Glomerular visceral epithelial cell (primary cell): ENCODE results near the gene EPC2.
A peak's percentile ranks its signal among the peaks of the same experiment; 100 is the strongest.
"Not testable (repeated sequence)": the region's sequence is repeated elsewhere in the genome, so short reads cannot be mapped to it uniquely, and the experiment has no call there.

Experiments
- DNase-seq: peaks from one replicate; pipeline ENCODE4 v3.0.0-alpha.2; 2016; ENCODE audit errors: extremely low spot score

Gene EPC2

DNA sequence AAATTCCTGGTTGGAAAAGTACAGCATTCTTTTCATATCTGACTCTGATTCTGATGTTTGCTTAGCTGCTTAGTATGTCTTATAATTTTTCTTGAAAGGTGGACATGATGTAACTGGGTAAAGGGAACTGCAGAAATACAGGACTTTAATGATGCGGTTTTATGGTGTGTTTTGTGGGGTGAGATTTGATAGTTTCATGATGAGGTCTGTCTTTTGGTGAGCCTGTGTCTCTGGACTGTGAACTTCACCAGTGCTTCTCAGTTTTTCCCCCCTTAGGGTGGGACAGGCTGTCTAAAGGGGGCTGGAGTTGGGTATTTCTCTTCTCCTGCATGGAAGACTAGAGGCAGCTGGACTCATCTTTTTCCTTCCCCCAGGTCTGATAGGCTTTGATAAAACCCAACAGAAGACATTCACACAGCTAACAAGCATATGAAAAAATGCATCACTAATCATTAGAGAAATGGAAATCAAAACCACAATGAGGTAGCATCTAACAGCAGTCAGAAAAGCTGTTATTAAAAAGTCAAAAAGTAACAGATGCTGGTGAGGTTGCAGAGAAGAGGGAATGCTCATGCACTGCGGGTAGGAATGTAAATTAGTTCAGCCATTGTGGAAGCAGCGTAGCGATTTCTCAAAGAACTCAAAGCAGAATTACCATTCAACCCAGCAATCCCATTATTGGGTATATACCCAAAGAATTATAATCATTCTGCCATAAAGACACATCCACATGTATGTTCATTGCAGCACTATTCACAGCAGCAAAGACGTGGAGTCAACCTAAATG is 77.6 kb downstream of the EPC2 start:
- DNase-seq, result no peak

DNA sequence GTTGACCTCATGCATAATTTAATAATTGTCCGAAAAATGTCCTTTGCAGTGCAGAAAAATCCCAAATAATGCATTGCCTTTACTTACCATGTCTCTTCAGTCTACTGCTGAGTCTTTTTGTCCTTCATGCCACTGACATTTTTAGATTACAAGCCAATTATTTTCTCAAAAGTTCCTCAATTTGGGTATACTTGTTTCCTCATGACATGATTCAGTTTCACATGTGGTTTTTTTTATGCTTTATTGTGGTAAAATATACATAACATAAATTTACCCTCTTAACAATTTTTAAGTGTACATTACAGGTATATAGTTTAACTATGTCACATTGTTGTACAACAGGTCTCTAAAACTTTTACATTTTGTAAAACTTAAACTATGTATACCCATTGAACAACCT is 81.0 kb downstream of the EPC2 start:
- DNase-seq, result no peak

DNA sequence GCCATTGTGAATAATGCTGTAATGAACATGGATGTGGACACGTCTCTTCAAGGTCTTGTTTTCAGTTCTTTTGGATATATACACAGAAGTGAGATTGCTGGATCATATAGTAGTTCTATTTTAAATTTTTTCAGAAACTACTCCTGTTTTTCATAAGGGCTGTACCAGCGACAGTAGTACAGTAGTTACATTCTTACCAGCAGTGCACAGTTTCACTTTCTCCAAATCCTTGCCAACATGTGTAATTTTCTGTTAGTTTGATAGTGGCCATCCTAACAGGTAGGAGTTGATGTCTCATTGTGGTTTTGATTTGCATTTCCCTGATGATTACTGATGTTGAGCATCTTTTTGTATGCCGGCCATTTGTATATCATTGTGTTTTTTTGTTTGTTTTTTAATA is 81.7 kb downstream of the EPC2 start:
- no peak for DNase-seq

DNA sequence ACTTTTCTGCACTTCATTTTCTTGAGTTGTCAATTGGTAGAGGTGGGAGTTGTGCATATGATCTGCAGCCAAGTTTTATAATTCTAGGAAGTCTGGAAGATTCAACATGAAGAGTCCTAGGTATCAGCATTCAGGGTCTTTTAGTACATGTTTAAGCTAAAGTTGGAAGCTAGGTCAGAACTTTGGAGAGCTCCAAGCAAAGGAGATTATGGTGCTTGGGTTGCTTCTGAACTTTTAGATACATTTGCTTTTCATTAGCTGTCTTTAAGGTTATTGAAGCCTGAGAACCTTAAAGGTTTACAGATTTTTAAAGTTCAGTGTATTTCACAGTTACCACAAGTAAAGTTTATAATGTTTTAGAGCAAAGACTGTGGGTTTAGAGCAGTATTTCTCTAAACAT is 85.5 kb downstream of the EPC2 start:
- DNase-seq, result no peak

DNA sequence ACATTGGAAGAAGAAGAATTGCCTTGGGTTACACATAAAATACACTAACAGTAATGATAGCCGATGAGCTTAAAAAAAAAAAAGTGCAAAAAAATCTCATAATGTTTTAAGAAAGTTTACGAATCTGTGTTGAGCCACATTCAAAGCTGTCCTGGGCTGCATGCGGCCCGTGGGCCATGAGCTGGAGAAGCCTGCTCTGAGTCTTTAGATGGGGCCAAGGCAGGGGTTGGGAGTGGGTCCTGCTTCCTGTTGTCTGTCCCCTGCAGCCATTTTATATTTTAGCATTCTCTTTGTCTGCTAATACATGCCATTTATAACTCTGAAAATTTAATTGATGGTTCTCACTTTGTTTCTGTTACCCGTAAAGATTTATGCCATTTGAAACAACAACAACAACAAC is 93.2 kb downstream of the EPC2 start:
- DNase-seq, result no peak

DNA sequence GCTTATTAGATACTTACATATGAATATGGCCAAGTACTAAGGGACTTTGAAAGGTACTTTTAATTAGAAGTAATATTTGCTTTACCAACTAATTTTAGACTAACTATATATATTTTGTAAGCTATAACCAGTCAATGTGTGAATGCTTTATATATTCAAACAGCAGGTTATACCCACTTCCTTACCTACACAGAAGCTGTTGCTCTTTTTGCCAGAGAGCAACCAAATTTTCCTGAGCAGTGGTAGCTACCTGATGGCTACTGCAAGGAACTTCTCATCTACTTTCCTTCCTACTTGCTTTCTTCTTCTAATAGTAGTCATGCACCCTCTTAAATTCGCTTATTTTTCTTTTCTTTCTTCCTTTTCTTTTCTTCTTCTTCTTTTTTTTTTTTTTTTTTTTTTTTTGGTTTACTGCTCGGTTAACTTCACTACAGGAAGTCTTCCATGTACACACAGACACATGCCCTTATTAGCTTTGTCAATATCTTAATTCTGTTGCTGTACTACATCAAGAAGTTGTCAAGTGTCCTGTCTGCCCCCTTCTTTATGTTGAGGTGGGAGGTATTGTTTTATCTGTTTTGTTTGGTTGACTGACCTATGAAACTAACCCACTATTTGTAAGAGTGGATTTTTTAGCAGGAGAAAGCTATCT is 95.0 kb downstream of the EPC2 start:
- DNase-seq, result no peak

DNA sequence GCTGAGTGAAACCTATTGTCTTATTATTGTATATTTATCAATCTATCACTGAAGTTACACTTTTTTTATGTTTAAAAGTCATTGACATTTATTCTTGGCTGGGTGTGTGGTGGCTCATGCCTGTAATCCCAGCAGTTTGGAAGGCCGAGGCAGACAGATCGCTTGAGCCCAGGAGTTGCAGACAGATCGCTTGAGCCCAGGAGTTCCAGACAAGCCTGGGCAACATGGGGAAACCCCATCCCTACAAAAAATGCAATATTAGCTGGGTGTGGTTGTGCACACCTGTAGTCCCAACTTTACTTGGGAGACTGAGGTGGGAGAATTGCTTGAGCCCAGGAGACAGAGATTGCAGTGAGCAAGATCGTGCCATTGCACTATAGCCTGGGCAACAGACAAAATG is 97.8 kb downstream of the EPC2 start:
- DNase-seq, result no peak

DNA sequence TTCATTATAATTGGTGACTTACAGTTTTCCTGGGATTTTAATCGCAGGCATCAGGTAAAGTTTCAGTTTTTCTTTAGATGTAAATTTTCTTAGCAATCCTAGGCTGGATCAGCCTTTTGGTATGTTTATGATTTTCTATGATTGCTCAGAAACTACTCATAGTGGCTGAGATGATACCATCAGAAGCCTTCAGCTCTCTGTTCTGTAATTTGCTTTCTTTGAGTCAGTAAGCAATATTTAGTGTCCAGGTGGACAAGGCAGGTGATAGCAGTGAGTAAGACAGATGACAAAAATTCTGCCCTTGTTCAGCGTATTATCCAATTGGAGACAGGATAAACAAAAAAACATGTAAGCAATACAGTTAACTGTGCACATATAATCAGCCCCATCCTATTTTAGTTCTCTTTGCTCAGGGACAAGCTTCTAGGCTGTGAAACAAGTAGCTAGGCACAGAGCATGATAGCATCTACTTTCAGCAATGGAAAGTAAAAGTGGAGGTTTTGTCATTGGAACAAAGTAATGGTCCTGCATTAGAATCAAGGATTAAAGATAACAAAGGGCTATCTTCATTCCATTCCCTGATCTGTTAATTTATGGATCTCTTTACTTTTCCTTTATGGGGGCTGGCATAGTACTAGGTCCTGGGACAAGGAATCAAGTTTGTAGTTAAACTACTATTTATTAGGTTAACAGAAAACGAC is 100.8 kb downstream of the EPC2 start:
- no peak for DNase-seq

DNA sequence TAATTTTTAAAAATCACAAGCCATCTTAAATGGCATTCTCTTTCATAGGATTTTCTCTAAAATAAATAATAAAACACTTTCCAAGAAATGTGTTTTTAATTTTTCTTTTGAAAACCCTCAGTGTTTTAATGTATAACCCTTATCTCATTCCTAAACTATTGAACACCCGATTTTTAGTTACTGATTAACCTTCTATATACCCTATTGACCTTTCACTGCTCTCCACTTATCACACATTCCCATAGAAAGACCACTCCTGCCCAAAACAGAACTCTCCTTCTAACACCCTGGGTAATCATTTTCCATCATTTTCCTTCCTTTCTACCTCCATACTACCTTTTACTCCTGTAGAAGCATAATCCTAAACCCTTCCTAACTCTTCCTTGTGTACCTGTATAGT is 102.4 kb downstream of the EPC2 start:
- DNase-seq, result no peak

DNA sequence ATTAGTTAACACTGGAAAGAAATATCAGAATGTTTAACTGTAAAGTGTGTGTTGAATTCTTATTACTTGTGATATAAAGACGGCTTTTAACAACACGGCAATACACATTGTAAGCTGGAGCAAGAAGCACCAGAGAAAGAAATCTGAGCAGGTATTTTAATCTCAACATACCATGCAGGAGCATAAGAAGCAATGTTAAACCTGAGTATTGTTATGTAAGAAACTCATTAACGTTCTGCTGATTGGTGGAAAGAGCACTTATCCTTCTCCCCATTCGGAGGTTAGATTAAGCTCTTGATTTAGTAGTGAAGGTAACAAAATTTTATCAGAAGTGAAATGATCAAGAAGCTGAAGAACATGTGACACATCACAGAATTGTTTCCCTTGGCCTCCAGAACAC is 107.4 kb downstream of the EPC2 start:
- DNase-seq, result no peak

DNA sequence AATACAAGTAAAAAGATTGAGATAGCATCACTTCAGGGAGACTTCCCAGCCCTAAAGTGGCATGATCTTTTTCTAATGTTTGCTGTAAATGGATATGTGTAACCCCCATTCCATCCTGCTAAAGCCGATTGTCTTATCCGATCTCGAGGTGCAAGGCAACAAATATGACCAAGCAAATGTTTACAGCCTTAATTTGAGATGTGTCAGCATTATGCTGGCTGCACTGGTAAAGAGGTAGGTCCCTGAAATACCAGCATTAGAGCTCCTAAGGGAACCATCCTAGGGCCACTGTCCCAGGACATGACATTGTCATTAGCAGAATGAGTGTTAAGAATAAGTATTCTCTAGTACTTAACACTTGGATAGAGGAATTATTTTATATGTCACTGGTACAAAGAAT is 108.4 kb downstream of the EPC2 start:
- DNase-seq, result no peak

DNA sequence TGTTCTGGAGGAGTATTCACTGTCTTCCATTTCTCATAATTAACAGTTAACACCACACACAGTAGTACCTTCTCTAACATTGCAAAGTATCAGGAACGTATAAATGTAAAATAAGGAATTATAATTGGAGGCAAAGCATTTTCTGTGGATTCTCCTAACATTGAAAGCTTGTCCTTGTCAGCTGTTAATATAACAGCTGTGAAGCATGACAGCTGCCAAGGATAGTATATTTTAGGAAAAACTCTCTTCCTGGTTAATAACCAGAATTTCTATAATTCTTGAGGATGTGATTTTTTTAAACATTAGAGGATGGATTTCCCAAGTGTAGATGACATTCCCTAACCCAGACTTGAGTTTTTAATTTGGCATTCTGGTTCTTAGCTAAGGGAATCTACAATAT is 110.3 kb downstream of the EPC2 start:
- DNase-seq, result no peak

DNA sequence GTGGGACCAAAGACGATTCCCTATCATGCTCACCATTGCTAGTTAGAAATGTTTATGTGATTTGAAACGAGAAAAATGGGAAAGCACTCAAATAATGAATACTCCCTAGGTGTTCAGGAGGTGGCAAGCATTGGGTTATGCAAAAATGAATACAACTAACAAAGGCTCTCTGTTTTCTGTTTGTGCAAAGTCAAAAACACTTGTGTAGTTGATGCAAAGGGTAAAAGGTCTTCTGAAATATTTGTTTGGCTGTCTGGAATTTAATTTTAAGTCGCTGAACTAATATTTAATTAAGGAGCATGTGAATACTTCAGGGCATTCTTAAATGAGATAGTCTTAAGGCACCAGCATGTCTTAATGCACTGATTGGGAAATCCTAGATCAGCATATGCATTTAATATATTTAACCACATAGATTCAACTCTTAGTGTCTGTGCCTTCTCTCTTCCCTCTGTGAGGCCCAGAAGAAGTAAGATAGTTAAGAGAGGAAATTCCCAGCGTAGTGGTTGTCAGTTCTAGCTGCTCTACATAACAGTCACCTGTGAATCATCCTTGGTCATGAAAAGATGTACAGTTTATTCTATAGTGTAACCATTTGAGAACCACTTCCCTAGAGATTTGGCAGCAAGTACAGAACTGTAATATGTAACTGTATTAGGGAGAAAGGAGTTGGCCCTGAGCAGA is 111.9 kb downstream of the EPC2 start:
- DNase-seq, result peak; percentile 54

DNA sequence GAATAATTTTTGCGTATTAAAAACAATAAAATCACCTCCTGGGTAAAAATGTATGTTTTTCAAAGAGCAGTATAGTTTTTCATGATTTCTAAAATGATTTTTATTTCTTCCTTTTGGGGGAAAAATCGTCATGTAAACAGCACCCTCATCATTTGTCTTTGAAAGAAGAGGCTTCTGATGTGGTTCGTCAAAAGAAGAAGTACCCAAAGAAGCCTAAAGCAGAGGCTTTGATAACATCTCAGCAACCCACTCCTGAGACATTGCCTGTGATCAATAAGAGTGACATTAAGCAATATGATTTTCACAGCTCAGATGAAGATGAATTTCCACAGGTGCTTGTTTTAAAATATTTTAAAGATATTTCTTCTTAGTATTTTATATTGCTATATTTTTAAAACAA is 120.3 kb downstream of the EPC2 start:
- no peak for DNase-seq

DNA sequence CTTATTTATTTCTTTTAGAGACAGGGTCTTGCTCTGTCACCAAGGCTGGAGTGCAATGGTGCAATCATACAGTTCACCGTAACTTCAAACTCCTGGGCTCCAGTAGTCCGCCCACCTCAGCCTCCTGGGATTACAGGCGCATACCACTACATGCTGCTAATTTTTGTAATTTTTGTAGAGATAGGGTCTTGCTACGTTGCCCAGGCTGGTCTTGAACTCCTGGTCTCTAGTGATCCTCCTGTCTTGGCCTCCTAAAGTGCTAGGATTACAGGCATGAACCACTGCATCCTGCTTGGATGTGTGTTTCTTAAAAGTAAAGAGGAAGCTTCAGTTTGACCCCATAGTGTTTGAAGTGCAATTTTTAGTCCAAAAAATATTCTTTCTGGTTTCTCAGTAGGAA is 125.5 kb downstream of the EPC2 start:
- no peak for DNase-seq

DNA sequence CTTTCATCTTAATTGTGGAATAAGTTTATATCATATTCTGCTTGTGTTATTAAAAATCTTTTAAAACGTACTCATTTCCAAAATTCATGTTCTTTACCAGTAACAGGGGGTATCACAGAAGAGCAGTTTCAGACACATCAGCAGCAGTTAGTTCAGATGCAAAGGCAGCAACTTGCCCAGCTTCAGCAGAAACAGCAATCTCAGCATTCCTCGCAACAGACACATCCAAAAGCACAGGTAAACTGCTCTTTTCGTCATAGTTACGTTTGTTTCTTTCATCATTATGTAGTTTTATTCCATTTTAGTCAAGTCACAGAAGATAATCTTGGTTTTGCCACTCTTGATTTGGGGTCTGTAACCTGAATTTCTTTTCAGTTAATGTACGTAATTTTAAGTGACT is 137.0 kb downstream of the EPC2 start:
- no peak for DNase-seq

DNA sequence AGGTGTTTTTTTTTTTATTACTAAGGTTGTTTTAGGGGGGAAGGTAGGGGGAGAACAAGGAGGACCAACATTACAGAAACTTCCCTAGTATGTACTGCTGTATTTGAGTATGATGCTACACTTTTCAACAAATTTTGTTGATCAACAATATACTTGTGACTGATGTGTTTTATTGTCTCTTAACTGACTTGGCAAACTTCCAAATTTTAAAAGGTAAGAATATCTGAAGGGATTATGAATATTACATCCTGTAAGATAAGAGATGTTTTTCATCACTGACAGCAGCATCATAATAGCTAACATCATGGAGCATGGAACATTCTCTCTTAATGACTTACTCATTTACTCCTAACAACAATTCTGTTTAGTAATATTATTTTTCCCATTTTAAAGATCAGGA is 144.5 kb downstream of the EPC2 start:
- DNase-seq, result no peak

DNA sequence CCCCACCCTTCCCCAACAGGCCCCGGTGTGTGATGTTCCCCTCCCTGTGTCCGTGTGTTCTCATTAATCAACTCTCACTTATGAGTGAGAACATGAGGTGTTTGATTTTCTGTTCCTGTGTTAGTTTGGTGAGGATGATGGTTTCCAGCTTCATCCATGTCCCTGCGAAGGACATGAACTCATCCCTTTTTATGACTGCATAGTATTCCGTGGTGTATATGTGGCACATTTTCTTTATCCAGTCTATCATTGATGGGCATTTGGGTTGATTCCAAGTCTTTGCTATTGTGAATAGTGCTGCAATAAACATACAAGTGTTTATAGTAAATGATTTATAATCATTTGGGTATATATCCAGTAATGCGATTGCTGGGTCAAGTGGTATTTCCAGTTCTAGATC is 145.6 kb downstream of the EPC2 start:
- not testable (repeated sequence) for DNase-seq

DNA sequence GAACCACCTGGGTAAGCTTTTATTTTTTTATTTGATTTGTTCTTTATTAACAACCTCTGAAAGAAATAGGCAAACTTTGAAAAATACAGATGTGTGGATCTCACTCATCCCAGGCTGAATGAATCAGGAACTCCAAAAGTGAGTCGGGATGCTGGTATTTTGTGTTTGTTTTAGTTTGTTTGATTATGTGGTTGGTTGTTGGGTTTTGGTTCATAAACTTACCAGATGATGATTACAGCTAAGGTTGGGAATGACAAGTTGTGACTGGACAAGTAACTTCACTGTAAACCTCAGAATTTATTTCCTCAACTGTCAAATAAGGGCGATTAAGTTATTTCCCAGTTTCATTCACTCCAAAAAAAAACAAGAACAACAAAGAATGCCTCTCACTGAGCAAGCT is 150.0 kb downstream of the EPC2 start:
- no peak for DNase-seq

DNA sequence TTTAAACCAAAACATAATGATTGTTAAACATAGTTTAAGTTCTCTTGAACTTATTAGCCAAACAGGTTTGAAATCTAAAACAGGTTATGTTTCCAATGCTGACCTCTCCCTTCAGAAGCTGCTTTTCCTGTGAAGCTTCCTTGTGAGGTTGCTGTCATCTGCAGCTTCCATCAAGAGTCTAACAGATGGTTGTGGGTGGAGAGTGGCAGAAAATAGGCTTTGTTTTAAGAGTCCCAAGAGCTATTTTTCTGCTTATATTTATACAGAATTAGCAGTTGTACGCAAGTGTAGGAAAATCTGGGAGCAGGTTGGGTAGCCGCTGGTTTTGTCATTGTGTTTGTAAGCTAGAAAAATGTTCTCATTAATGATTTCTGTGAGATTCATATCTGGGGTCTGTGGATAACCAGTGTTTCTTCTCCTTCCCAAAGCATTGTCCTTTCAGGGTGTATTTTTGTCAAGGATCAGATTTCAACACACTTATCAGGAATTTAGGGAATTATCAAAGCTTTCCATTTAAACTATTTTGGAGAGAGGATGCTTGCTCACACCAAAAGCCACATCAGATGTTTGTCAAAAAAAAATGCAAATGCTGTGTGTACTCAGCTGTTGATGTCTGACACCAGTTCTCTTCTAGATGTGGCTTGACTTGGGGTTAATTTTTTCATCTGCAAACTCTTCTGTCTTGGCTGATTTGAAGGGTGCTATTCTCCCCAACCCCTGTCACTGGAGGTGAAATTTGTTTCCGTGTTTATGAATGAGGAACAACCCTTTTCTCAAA is 152.4 kb downstream of the EPC2 start:
- no peak for DNase-seq

DNA sequence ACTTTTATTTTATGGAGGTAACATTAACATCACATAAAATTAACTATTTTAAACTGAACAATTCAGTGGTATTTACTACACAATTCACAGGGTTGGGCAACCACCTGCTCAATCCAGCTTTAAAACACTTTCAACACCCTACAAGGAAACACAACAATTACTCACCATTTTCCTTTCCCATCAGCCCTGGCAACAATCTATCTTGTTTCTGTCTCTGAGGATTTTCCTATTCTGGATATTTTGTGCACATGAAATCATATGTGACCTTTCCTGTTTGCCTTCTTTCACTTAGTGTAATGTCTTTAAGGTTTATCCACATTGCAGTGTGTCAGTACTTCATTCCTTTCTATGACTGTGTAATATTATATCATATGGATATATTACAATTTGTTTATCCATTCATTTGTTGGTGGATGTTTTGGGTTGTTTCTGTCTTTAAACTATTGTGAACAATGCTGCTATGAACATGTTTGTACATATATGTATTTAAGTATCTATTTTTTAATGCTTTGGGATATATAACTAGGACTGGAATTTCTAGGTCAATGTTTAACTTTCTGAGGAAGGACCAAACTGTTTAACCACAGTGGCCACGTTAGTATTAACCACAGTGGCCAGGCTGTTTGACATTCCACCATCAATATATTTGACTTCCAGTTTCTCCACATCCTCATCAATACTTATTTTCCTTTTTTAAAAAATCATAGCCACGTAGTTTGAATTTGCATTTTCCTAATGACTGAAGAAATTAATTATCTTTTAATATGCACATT is 158.1 kb downstream of the EPC2 start:
- peak; percentile 42 for DNase-seq
